HUES64 (cell line): Measurements from ENCODE around the gene NEDD8.

ENCODE experiments used
- H3K27ac ChIP-seq: 2 replicates; pipeline ENCODE4 v1.7.0; 2013; ENCODE audit warnings: low read depth, low read length, inconsistent platforms
- H3K27me3 ChIP-seq: 2 replicates; pipeline ENCODE4 v1.6.1; 2013; ENCODE audit warnings: mild to moderate bottlenecking, low read length; ENCODE audit not compliant: insufficient read depth
- H3K36me3 ChIP-seq: 2 replicates; pipeline ENCODE4 v1.6.1; 2013; ENCODE audit warnings: mild to moderate bottlenecking, low read length; ENCODE audit not compliant: insufficient read depth
- H3K4me1 ChIP-seq: 2 replicates; pipeline ENCODE4 v1.6.1; 2013; ENCODE audit warnings: mild to moderate bottlenecking, low read length, moderate library complexity; ENCODE audit not compliant: insufficient read depth
- H3K4me3 ChIP-seq: 2 replicates; pipeline ENCODE4 v1.5.1; 2013; ENCODE audit warnings: mild to moderate bottlenecking, low read length, moderate library complexity
- H3K9ac ChIP-seq: 2 replicates; pipeline ENCODE4 v1.6.1; 2013; ENCODE audit warnings: mild to moderate bottlenecking, low read depth, low read length
- H3K9me3 ChIP-seq: 2 replicates; pipeline ENCODE4 v1.6.1; 2013; ENCODE audit warnings: low read depth, low read length; ENCODE audit not compliant: insufficient read depth
- WGBS: fragments of 150-250, 120-280 bp; methylation state at CpG from one replicate; pipeline ENCODE4 v1.1.7; 2013; ENCODE audit warnings: missing lambda C conversion rate; 5-methylcytosine and 5-hydroxymethylcytosine counted together

Gene NEDD8

GRCh38 chr14:24183014-24183481 lies 49.1 kb downstream of the NEDD8 start:
- peaks cover 5% of the 10 kb centered on the region; the same call in 1 of the 2 replicates for H3K4me1 ChIP-seq
- no peaks in the 10 kb centered on the region for H3K9me3 ChIP-seq
- no peak overlapping the region for H3K27ac ChIP-seq
- H3K9ac ChIP-seq: no peak overlapping the region
- no peaks in the 10 kb centered on the region for H3K27me3 ChIP-seq
- WGBS: 94% methylated on average over 15 of the region's 15 CpGs
- H3K36me3 ChIP-seq: peaks cover 96% of the 10 kb centered on the region
- no peak overlapping the region for H3K4me3 ChIP-seq

- no peaks in the 10 kb centered on the region for H3K4me1 ChIP-seq
- H3K36me3 ChIP-seq: peaks cover 98% of the 10 kb centered on the region
- H3K9me3 ChIP-seq: no peaks in the 10 kb centered on the region
- H3K9ac ChIP-seq: no peak overlapping the region
- 92% methylated on average over 14 of the region's 14 CpGs for WGBS
- H3K4me3 ChIP-seq: no peak overlapping the region
- H3K27ac ChIP-seq: no peak overlapping the region
- no peaks in the 10 kb centered on the region for H3K27me3 ChIP-seq
Measured at GRCh38 chr14:24182110-24182882, 49.9 kb downstream of the NEDD8 start.

- peaks cover 97% of the 10 kb centered on the region for H3K36me3 ChIP-seq
- no peaks in the 10 kb centered on the region for H3K9me3 ChIP-seq
- 94% methylated on average over 19 of the region's 19 CpGs for WGBS
- no peaks in the 10 kb centered on the region for H3K4me1 ChIP-seq
- no peak overlapping the region for H3K4me3 ChIP-seq
- H3K9ac ChIP-seq: no peak overlapping the region
- H3K27me3 ChIP-seq: no peaks in the 10 kb centered on the region
- H3K27ac ChIP-seq: no peak overlapping the region
Measured at GRCh38 chr14:24181371-24182077, 50.6 kb downstream of the NEDD8 start.

GRCh38 chr14:24179961-24180796 lies 52.0 kb downstream of the NEDD8 start:
- Histone ChIP-seq H3K4me3 (no peak overlapping the region), H3K9me3 (no peaks in the 10 kb centered on the region), H3K27me3 (no peaks in the 10 kb centered on the region), H3K27ac (no peak overlapping the region), H3K4me1 (no peaks in the 10 kb centered on the region), H3K9ac (no peak overlapping the region), H3K36me3 (peaks cover 89% of the 10 kb centered on the region)
- WGBS: 93% methylated on average over 18 of the region's 18 CpGs

- no peaks in the 10 kb centered on the region for H3K4me1 ChIP-seq
- H3K9me3 ChIP-seq: no peaks in the 10 kb centered on the region
- peaks cover 86% of the 10 kb centered on the region for H3K36me3 ChIP-seq
- H3K27me3 ChIP-seq: no peaks in the 10 kb centered on the region
- H3K4me3 ChIP-seq: no peak overlapping the region
- 94% methylated on average over 14 of the region's 14 CpGs for WGBS
- no peak overlapping the region for H3K9ac ChIP-seq
- no peak overlapping the region for H3K27ac ChIP-seq
Measured at GRCh38 chr14:24179294-24179960, 52.7 kb downstream of the NEDD8 start.

- 90% methylated on average over 12 of the region's 12 CpGs for WGBS
- Histone ChIP-seq H3K4me1 (no peaks in the 10 kb centered on the region), H3K4me3 (no peak overlapping the region), H3K27ac (no peak overlapping the region), H3K9ac (no peak overlapping the region; the same call in 1 of the 2 replicates), H3K9me3 (no peaks in the 10 kb centered on the region), H3K27me3 (no peaks in the 10 kb centered on the region), H3K36me3 (peaks cover 79% of the 10 kb centered on the region)
Measured at GRCh38 chr14:24178399-24179178, 53.6 kb downstream of the NEDD8 start.

- H3K27me3 ChIP-seq: no peaks in the 10 kb centered on the region
- 91% methylated on average over 14 of the region's 14 CpGs for WGBS
- no peak overlapping the region for H3K4me3 ChIP-seq
- H3K4me1 ChIP-seq: no peaks in the 10 kb centered on the region
- no peak overlapping the region for H3K27ac ChIP-seq
- no peak overlapping the region for H3K9ac ChIP-seq
- H3K9me3 ChIP-seq: no peaks in the 10 kb centered on the region
- H3K36me3 ChIP-seq: peaks cover 72% of the 10 kb centered on the region
Measured at GRCh38 chr14:24177891-24178290, 54.3 kb downstream of the NEDD8 start.

GRCh38 chr14:24177041-24177825 lies 54.9 kb downstream of the NEDD8 start:
- H3K36me3 ChIP-seq: peaks cover 66% of the 10 kb centered on the region
- H3K27me3 ChIP-seq: no peaks in the 10 kb centered on the region
- H3K9me3 ChIP-seq: no peaks in the 10 kb centered on the region
- no peak overlapping the region for H3K9ac ChIP-seq
- H3K4me1 ChIP-seq: no peaks in the 10 kb centered on the region
- WGBS: 97% methylated on average over 11 of the region's 12 CpGs
- no peak overlapping the region for H3K27ac ChIP-seq
- no peak overlapping the region for H3K4me3 ChIP-seq

GRCh38 chr14:24176599-24176998 lies 55.6 kb downstream of the NEDD8 start:
- peaks cover 59% of the 10 kb centered on the region for H3K36me3 ChIP-seq
- 95% methylated on average over 5 of the region's 5 CpGs for WGBS
- no peaks in the 10 kb centered on the region for H3K27me3 ChIP-seq
- no peak overlapping the region for H3K27ac ChIP-seq
- H3K9me3 ChIP-seq: no peaks in the 10 kb centered on the region
- H3K9ac ChIP-seq: no peak overlapping the region
- H3K4me3 ChIP-seq: no peak overlapping the region
- no peaks in the 10 kb centered on the region for H3K4me1 ChIP-seq
